GM19351 (cell line): ENCODE data around the gene ITIH1.

ENCODE experiments used
- ATAC-seq: cut with Tn5 transposase; IDR thresholded peaks from one replicate; pipeline ENCODE4 v1.9.1; 2021; ENCODE audit warnings: mild to moderate bottlenecking, moderate library complexity; ENCODE audit not compliant: unreplicated experiment

The ITIH1 gene

GRCh38 chr3:52813810-52814209, 36.4 kb downstream of the ITIH1 start:
- ATAC-seq = no peak

- ATAC-seq = no peak
These were observed 38.8 kb downstream of the ITIH1 start for GRCh38 chr3:52816199-52816598.

DNA sequence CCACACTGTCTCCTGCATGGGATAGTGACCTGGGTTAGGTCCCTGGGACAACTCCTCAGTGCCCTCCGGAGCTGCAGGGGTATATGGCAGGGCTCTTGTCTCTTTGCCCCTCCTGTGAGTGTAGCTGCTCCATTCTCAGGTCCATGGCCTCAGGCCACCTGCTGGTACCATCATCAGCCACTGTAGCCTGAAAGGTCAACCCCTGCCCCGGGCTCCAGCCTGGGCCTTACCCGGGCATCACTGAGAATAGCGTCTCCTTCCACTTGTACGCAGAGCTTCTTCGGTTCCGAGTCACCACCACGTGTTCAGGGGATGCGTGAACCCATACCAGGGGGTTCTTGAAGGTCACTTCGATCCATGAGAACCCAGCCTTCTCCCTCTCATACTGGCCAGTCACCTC, 39.3 kb downstream of the ITIH1 start:
- ATAC-seq = no peak

DNA sequence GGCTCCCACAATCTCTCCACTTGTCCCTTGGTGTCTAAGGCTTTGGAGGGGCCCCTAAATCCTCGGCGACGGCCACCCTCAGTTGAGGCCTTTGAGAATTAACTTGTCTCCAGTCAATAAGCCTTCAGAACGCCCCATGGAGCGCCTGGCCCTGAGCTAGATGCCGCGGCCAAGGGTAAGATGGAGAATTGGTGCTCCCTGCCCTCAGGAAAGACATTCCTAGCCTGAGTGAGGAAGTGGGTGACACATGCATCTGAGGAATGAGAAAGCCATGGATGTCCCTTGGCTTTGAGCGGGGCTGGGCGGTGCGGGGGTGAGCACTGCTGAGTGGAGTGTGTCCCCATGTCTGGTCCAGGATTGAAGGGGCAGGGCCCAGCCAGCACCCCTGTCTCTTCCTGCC, 39.8 kb downstream of the ITIH1 start:
- ATAC-seq = no peak

DNA sequence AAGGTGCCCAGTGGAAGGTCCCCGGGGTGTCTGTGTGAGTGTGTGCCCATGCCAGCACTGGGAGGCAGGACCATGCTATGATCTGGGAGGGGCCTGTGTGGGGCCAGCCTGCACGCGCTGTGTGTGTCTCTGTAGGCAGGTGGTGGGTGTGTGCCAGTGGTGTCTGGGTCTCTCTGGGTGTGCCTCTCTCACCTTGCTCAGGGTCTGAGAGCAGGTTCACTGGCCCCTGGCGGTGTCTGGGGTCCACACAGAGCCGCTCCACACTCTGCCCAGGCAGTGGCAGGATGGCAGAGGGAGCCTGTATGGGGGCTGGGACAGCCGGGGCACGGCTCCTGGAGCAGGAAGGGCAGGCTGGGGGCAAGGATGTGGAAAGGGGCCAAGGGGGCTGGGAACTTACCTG, 40.5 kb downstream of the ITIH1 start:
- ATAC-seq = no peak

DNA sequence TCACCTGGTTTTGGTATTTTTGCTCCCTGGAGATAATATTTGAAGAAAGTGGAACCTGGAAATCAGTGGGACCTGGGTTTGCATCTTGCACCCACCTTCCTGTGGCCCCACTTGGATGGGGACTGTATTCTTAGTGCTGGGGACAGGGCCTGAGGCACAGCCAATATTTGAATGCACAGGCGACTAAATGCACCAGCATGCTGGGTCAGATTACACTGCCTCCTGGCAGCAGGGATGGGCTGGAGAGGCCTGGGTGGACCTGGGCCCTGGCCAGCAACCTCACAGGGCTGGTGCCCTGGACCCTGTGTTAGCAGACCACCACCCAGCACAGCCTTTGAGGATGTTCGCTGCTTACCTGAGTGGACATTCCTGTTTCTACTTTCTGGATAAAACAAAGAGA, 42.5 kb downstream of the ITIH1 start:
- no peak for ATAC-seq

DNA sequence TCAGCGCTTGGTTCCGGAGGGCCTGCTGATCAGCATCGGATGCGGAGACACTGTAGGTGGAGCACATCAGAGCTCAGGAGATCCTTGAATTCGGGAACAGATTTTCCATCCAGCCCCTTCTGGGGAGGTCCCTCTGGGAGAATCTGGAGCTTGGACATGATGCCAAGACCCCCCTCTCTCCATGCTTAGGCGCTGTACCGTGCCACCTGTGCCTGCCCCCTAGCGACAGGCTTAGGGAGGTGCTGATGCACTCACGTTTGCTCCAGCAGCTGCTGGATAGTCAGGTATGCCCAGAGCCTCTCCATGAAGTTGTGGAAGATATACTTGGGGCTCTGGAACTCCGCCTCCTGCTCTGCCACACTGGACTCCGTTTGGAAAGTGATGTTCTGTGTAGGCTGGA, 43.3 kb downstream of the ITIH1 start:
- ATAC-seq = no peak

DNA sequence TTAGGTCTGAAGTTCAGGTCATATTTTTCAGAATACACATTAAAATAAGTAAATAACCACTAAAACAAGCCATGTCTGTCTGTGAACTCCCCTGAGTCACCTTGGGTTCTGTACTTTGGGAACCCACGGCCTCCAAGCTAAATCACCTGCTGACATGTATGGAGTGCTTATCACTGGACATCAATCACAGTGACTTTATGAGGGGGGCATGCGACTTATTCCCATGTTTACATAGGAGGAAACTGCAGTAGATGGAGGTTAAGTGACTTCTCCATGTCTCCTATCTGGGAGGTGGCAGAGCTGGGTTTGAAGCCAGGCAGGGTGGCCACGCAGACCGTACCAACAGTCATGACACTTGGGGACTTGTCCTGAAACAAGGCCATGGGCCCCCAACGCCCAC, 45.0 kb downstream of the ITIH1 start:
- ATAC-seq = no peak

DNA sequence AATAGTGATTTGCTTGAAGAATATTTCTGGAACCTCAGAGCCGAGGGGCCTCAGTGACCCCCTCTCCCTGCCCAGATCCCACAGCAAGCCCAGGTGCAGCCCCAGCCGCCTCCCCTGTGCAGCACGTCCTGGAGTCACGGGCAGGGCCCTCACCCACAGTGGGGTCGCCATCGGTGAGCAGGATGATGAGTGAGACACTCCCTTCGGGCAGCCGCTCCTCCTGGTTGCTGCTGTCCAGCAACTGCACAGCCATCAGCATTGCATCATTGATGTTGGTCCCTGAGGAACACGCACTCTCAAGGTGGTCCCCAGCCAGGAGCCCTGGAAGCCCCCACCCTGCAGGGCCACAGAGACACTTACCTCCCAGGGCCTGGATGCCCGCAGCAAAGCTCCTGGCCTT, 46.6 kb downstream of the ITIH1 start:
- ATAC-seq = no peak

- ATAC-seq = no peak
These were observed 50.0 kb downstream of the ITIH1 start for GRCh38 chr3:52827441-52827840.

GRCh38 chr3:52827866-52828376, 50.5 kb downstream of the ITIH1 start:
- ATAC-seq = no peak

DNA sequence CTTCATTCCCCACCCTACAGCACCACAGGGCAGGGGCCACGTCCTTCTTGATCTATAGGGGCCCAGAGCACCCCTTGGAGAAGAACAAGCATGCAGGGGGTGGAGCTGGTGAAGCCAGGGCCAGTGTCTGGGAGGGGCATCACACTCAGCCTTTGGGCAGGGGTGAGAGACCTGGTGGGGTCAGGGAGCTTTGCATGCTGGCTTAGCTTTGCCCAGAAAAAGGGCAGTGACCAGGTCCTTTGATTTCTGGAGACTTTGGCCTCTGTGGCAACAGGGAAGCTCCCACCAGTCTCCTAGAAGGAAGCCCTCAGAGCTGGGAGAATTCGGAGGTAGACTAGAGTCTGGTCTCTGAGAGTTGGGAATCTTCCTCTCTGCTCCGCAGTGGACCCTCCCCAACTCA, 52.1 kb downstream of the ITIH1 start:
- no peak for ATAC-seq

DNA sequence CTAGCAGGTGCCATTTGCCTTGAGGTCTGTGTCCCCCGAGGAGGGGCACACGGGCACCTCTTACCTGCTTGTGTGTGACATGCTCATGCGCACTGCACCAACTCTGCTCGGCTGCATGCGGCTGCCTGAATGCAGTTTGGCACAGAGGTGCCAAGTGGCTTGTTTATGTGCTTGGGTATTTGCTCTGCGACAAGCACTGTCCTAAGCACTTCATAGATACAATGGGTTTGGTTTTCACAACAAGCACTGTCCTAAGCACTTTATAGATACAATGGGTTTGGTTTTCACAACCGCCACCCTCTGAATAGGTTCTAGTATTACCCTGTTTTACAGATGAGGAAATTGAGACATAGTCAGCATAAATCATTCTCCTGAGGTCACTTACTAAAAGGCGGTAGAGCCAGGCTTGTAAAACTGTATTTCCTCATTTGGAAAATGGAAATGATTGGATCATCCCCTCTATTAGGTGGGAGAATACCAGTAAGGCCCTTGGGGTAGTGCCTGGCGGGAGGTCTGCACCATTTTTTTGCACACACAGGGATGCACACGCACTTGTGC, 52.6 kb downstream of the ITIH1 start:
- ATAC-seq = no peak

DNA sequence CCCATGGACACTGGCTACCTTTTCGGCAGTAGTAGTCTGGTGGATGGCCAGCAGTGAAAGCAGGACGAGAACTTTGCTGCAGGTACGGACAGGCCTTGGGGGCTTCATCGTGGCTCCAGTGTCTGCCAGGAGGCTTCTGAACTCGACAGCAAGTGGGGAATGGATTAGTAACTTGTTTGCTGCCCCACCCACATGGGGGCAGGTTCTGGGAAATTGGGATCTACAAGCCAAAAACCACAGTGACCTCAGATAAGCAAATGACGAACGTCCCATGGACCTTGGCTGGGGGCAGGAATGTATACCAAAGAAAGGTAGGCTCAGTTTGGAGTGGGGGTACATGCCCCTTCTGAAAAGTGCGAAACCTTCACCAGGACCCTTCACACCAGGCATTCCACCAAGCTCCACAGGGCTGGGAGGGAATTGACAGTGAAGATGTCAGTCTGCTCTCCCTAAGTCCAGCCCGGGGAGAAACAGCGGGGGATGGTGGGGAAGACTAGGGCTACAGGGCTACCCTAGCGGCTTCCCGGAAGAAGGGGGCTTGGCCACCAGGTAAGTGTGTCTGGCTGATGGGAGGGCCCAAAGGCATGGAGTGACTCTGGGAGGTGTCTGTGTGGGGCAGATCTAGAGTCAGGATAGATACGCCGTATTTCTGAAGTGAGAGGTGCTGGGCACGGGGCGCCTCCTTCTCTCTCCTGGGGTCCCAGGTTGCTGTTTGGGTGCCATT, 53.3 kb downstream of the ITIH1 start, which contains the start of gene ITIH4:
Gene ITIH4, minus strand, starts transcription at position 138 of the 724 bp plus-strand sequence. Its CDS starts 30 bp downstream, at position 108.
- ATAC-seq = no peak

DNA sequence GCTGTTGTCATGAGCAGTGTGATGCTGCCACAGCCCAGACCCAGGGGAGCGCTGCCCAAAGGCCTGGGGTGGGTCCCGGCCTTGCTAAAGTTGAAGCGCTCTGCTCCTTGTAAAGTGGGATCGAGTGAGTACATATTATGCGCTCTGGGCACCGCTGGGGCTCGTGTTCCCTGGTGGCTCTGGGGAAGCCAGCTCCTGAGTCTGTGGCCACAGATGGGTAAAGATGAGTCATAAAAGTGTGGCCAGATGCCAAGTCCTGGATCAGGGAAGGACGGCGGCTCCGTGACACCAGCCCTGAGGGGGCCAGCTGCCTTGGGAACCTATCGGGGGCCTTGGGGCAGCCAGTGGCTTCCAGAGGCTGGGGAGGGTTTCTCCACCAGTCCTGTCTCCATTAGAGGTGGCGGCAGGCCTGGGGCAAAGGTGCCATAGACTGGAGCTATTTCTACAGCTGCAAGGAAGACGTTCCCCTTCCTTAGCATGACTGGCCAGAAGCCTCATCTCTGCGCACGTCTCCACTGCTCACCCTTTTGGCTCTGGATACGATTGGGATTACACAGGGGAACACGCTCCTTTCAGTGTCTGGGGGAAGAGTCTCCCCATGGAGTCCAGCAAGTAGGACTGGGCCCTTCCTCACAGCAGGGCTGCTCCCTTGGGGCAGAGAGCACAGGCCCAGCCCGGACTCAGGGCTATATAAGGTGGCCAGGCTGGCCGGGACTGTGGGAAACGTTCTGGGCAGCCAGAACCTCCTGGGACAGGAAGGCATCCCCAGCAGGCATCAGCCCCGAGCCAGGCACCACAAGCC, 54.3 kb downstream of the ITIH1 start:
- ATAC-seq = no peak

DNA sequence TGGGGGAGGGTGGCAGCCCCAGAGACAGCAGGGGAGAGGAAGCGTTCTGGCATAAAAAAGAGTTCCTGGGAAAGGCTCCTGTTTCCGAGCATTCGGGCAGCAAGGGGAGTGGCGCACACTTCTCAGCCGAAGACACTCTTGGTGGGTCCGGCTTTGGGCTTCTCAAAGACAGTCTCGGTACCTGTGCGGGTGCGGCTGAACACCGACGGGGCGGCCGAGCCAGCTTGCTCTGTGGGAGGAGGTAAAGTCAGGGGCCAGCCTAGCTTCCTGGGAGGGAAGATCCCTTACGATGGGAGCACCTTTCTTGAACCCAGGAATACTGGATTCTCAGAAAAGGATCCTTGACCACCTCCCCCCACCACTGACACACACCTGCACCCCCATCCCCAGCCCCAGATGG, 55.8 kb downstream of the ITIH1 start:
- ATAC-seq = no peak

- no peak for ATAC-seq
These were observed 57.6 kb downstream of the ITIH1 start, which contains the start of gene MUSTN1 for GRCh38 chr3:52834871-52835501. Gene MUSTN1 (minus strand): TSS chr3:52835019. CDS start chr3:52834948, 71 bp downstream.

DNA sequence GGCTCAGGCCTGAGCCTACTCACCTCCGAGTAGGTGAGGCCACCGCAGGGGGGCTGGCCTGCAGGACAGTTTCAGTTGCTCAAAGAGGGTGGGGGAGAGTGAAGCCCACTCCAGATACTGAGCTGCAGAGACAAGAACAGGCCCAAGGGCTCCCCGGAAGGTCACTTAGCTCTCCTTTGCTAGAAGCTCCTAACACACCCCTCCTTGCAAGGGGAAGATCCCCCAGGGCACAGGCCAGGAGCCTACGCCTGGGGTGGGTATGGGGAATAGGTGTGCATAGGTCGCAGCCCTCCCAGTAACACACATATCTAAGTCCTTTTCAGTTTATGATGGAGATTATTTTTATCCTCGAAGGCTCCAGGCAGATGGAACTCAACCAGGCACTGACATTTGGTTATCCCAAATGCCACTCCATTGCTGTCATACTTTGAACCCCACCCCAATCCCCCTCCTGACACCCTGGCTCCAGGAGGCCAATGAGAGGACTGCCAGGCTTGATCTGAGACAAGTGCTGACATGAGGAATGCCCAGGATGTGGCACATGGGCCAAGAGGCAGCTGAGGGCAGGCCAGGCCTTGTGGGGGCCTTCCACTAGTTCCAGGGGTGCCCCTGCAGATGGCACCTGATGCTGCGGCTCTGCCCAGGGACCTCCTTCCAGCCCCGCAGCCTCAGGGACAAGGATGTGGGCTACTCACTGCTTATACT, 58.5 kb downstream of the ITIH1 start:
- ATAC-seq = no peak

DNA sequence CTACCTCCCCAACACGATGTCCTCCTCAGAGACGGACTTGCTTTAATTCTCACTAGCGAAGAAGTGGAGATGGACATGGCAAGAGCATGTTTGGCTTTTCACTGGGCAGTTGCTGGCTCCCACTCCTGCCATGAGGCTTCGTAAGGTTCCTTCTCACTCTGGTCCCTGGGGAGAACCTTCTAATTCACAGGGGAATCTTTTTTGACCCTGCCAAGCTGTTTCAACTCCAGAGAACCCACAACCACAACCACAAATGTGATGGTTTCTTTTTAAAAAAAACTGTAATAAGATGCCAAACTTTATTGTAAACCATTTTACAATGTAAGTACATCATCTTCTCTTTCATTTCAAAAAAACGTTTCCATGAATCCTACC, 59.1 kb downstream of the ITIH1 start:
- no peak for ATAC-seq

DNA sequence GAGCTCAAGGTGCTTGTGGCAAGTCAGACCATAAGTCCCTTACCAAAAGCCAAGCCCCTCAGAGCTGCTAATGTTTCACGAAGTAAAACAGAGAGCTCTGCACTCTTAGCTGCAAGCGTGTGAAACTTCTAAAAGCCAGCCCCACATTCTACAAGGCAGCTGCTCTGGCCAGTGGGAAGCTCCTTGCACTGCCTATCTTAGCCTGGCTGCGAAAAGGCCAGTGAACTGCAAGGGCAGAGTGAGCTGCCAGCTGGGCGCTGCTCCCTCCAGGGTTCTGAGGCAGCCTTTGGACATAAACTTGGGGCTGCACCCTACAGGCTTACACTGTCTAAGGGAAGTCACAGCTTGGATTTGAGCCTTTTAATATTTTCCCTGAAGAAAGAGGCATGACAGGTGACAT, 59.6 kb downstream of the ITIH1 start:
- ATAC-seq = no peak
